ENCODE measurements around the gene PINLYP. TPM values are rescaled to one million over a fixed set of nuclear protein-coding genes. Genes with fewer than 3 reads are reported as not detected.

Gene PINLYP
- total and polyA plus RNA-seq, 9 of the 15 experiments (the other 6 are each of a cell fraction or from before 2014, with no cell fraction given) = 1.00 to 6.7 (median 2.2) TPM

DNA sequence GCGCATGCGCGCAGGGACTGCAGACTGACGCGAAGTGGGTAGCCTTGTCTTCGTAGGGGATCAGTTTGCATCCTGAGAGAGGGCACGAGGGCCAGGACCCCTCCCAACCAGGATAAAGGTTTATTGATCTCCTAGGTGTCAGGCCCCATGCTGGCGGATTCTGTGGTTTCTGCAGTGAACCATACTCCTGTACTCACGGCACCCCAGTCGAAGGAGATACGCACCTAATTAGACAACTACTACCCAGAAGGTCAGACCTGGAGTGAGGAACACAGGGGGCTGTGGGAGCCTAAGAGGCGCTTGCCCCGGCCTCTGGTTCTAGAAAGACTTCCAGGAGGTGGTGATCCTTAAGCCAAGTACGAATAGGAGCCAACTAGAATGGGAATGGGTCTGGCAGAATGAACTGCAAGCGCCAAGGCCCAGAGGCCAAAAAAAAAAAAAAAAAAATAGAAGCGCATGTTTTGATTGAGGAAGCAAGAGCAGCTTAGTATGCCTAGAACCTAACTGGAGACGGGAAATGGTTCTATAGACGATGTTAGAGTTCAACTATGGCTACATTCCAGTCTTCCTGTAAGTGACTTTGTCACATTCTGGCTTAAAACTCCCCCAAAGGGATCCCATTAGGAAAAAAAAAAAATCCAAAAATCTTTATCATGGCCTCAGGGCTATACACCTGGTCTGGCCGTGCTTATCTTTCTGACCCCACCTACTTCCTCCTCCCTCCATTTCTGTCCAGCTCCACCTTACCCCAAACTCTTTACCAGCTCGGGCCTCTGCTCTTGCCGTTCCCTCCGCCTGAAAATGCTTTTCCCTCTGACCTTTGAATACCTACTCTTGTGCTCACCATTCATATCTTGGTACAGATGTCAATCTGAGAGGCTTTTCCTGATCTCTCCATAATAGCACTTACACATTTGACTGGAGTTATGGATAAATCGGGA, 44.7 kb downstream of the PINLYP start (continued):
- TF ChIP-seq, protein P1, sequence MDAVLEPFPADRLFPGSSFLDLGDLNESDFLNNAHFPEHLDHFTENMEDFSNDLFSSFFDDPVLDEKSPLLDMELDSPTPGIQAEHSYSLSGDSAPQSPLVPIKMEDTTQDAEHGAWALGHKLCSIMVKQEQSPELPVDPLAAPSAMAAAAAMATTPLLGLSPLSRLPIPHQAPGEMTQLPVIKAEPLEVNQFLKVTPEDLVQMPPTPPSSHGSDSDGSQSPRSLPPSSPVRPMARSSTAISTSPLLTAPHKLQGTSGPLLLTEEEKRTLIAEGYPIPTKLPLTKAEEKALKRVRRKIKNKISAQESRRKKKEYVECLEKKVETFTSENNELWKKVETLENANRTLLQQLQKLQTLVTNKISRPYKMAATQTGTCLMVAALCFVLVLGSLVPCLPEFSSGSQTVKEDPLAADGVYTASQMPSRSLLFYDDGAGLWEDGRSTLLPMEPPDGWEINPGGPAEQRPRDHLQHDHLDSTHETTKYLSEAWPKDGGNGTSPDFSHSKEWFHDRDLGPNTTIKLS (IDR thresholded peaks at IDR 0.05; ENCODE audit: borderline replicate concordance, low read depth) = 0 out of 2 replicates have a peak, but pooled peaks have one; percentile 5
- TF ChIP-seq FOXM1 (IDR thresholded peaks at IDR 0.05; ENCODE audit: low read depth) = no peak
- no peak for TF ChIP-seq FOXM1 (CRISPR knock-in tag; IDR thresholded peaks at IDR 0.05; ENCODE audit: low read depth)
- TF ChIP-seq CREBBP (IDR thresholded peaks at IDR 0.05; ENCODE audit: low read depth, low read length) = no peak
- TF ChIP-seq, protein P2, sequence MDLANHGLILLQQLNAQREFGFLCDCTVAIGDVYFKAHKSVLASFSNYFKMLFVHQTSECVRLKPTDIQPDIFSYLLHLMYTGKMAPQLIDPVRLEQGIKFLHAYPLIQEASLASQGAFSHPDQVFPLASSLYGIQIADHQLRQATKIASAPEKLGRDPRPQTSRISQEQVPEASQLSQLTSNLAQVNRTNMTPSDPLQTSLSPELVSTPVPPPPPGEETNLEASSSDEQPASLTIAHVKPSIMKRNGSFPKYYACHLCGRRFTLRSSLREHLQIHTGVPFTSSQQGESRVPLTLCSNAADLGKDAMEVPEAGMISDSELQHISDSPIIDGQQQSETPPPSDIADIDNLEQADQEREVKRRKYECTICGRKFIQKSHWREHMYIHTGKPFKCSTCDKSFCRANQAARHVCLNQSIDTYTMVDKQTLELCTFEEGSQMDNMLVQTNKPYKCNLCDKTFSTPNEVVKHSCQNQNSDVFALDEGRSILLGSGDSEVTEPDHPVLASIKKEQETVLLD (IDR thresholded peaks at IDR 0.05) = peak; percentile 85; the same call in 1 of the 2 replicates
- no peak for TF ChIP-seq U2AF2 (optimal IDR thresholded peaks at IDR 0.05; ENCODE audit: low read depth, low read length)
- TF ChIP-seq TEAD4 (IDR thresholded peaks at IDR 0.05; ENCODE audit: low read length) = peak; percentile 45; the same call in 1 of the 2 replicates
- no peak for TF ChIP-seq TEAD4 (CRISPR knock-in tag; IDR thresholded peaks at IDR 0.05; ENCODE audit: borderline replicate concordance)
- no peak for TF ChIP-seq KAT2B (IDR thresholded peaks at IDR 0.05; ENCODE audit: low read depth, low read length)
- no peak for TF ChIP-seq MYNN (IDR thresholded peaks at IDR 0.05)
- TF ChIP-seq MYNN (CRISPR knock-in tag; IDR thresholded peaks at IDR 0.05) = no peak
- TF ChIP-seq, protein P3, sequence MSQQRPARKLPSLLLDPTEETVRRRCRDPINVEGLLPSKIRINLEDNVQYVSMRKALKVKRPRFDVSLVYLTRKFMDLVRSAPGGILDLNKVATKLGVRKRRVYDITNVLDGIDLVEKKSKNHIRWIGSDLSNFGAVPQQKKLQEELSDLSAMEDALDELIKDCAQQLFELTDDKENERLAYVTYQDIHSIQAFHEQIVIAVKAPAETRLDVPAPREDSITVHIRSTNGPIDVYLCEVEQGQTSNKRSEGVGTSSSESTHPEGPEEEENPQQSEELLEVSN (IDR thresholded peaks at IDR 0.05; ENCODE audit: borderline replicate concordance in 1 of 2, extremely low read depth in 1 of 2, insufficient read depth in 1 of 2, insufficient read length in 1 of 2, low read depth in 1 of 2, low read length in 1 of 2, poor library complexity in 1 of 2, severe bottlenecking in 1 of 2) = no peak
- TF ChIP-seq TGIF2 (CRISPR knock-in tag; IDR thresholded peaks at IDR 0.05) = no peak
- TF ChIP-seq, protein P4, sequence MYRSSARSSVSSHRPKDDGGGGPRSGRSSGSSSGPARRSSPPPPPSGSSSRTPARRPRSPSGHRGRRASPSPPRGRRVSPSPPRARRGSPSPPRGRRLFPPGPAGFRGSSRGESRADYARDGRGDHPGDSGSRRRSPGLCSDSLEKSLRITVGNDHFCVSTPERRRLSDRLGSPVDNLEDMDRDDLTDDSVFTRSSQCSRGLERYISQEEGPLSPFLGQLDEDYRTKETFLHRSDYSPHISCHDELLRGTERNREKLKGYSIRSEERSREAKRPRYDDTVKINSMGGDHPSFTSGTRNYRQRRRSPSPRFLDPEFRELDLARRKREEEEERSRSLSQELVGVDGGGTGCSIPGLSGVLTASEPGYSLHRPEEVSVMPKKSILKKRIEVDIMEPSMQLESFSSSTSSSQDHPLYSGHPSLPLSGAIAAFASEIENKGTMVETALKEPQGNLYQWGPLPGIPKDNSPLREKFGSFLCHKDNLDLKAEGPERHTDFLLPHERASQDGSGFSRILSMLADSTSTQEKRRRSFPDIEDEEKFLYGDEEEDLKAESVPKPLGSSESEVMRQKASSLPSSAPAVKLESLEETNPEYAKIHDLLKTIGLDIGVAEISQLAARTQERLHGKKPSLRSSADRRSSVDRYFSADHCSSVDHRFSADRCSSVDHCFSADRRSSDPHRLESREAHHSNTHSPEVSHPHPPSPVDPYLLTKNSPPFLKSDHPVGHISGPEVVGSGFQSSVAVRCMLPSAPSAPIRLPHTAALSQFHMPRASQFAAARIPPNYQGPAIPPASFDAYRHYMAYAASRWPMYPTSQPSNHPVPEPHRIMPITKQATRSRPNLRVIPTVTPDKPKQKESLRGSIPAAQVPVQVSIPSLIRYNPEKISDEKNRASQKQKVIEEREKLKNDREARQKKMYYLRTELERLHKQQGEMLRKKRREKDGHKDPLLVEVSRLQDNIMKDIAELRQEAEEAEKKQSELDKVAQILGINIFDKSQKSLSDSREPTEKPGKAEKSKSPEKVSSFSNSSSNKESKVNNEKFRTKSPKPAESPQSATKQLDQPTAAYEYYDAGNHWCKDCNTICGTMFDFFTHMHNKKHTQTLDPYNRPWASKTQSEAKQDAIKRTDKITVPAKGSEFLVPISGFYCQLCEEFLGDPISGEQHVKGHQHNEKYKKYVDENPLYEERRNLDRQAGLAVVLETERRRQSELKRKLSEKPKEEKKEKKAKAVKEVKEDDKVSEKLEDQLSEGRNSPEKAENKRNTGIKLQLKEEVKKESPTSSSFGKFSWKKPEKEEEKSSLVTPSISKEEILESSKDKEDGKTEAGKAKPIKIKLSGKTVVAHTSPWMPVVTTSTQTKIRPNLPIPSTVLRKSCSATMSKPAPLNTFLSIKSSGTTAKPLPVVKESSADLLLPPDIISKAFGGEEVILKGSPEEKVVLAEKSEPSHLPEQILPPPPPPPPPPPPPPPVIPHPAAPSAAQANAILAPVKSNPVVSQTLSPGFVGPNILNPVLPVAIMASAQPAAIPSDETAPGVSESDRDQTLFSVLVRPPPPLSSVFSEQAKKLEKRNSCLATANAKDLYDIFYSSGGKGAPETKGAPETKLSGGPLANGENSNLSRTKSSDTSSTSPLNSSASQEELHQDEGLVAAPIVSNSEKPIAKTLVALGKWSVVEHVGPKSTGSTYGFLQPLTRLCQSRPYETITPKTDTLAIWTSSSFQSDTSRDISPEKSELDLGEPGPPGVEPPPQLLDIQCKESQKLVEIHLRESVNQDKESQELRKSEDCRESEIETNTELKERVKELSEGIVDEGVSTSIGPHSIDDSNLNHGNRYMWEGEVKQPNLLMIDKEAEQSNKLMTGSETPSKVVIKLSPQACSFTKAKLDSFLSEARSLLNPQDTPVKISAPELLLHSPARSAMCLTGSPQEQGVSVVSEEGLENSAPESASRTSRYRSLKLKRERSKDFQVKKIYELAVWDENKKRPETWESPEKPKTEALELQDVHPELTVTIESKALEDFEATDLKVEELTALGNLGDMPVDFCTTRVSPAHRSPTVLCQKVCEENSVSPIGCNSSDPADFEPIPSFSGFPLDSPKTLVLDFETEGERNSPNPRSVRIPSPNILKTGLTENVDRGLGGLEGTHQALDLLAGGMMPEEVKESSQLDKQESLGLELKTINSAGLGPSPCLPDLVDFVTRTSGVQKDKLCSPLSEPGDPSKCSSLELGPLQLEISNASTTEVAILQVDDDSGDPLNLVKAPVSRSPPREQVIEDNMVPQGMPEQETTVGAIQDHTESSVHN (IDR thresholded peaks at IDR 0.05; ENCODE audit: borderline replicate concordance in 1 of 2, low read depth in 1 of 2) = no peak

Measured in K562 (cell line).